Peyer's patch (tissue), 4 donors: ENCODE results near the gene KLRC3.

ENCODE experiments used
- POLR2A ChIP-seq, 2 donors: fragments of 450-650 bp; IDR thresholded peaks; one replicate each; pipeline ENCODE4 v1.5.1; 2017; ENCODE audit warnings: antibody characterized with exemption in 2 of 2, mild to moderate bottlenecking in 2 of 2, moderate library complexity in 2 of 2
- TF ChIP-seq, protein P1 (sequence below), 6 experiments: fragments of 450-650 bp in 4 of 6; fragments of 200-600 bp in 2 of 6; sonication (generic) in 1 of 6; IDR thresholded peaks; one replicate each; pipeline ENCODE4 v1.5.1; 2017 to 2019; ENCODE audit warnings: antibody characterized with exemption in 6 of 6, mild to moderate bottlenecking in 3 of 6, moderate library complexity in 1 of 6

DNA sequence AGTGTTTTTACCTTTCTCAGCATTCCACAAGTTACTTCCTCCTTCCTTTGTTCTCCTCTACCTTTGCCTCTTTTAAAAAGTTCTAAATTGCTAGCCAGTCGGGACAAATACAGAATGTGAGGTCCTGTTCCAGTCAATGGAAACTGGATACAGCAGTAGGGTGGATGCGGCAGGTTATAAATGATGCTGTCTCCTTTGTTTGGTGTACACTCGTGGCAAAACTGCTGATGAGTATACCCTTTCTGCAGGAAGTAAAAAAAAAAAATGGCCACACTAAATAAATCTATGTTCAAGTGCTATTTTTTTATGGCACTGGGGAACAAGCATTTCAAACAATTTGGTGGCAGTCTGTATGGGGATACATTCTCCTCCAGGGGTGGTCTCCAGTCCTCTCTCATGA lies 58.1 kb downstream of the KLRC3 start:
- TF ChIP-seq, protein P1, sequence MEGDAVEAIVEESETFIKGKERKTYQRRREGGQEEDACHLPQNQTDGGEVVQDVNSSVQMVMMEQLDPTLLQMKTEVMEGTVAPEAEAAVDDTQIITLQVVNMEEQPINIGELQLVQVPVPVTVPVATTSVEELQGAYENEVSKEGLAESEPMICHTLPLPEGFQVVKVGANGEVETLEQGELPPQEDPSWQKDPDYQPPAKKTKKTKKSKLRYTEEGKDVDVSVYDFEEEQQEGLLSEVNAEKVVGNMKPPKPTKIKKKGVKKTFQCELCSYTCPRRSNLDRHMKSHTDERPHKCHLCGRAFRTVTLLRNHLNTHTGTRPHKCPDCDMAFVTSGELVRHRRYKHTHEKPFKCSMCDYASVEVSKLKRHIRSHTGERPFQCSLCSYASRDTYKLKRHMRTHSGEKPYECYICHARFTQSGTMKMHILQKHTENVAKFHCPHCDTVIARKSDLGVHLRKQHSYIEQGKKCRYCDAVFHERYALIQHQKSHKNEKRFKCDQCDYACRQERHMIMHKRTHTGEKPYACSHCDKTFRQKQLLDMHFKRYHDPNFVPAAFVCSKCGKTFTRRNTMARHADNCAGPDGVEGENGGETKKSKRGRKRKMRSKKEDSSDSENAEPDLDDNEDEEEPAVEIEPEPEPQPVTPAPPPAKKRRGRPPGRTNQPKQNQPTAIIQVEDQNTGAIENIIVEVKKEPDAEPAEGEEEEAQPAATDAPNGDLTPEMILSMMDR (IDR thresholded peaks at IDR 0.05) = no peak
- no peak for TF ChIP-seq POLR2A (IDR thresholded peaks at IDR 0.05)
